ENCODE data around the gene YTHDF1.
"Not testable (repeated sequence)": the region's sequence is repeated elsewhere in the genome, so short reads cannot be mapped to it uniquely, and the experiment has no call there.

The YTHDF1 gene

GRCh38 chr20:63159826-63160640 lies 55.9 kb downstream of the YTHDF1 start:
- DNase-seq (ENCODE audit: low read depth in 4 of 4, low spot score in 1 of 4), result no peak

- not testable (repeated sequence) for DNase-seq (ENCODE audit: low read depth in 4 of 4, low spot score in 1 of 4)
These were observed 56.7 kb downstream of the YTHDF1 start for GRCh38 chr20:63159251-63159650.

GRCh38 chr20:63158845-63159244 lies 57.1 kb downstream of the YTHDF1 start:
- DNase-seq (ENCODE audit: low read depth in 4 of 4, low spot score in 1 of 4), result no peak

GRCh38 chr20:63158352-63158751 lies 57.6 kb downstream of the YTHDF1 start:
- DNase-seq (ENCODE audit: low read depth in 4 of 4, low spot score in 1 of 4), result no peak

GRCh38 chr20:63157431-63157830 lies 58.5 kb downstream of the YTHDF1 start:
- not testable (repeated sequence) for DNase-seq (ENCODE audit: low read depth in 4 of 4, low spot score in 1 of 4)

- no peak for DNase-seq (ENCODE audit: low read depth in 4 of 4, low spot score in 1 of 4)
These were observed 59.7 kb downstream of the YTHDF1 start for GRCh38 chr20:63156221-63156671.

- DNase-seq (ENCODE audit: low read depth in 4 of 4, low spot score in 1 of 4), result no peak
These were observed 60.4 kb downstream of the YTHDF1 start for GRCh38 chr20:63155266-63156165.

- DNase-seq (ENCODE audit: low read depth in 4 of 4, low spot score in 1 of 4), result no peak
These were observed 61.5 kb downstream of the YTHDF1 start for GRCh38 chr20:63154395-63154794.

- no peak for DNase-seq (ENCODE audit: low read depth in 4 of 4, low spot score in 1 of 4)
These were observed 62.4 kb downstream of the YTHDF1 start for GRCh38 chr20:63153254-63154221.

- DNase-seq (ENCODE audit: low read depth in 4 of 4, low spot score in 1 of 4), result no peak
These were observed 63.3 kb downstream of the YTHDF1 start for GRCh38 chr20:63152322-63153253.

GRCh38 chr20:63151554-63152321 lies 64.2 kb downstream of the YTHDF1 start:
- no peak for DNase-seq (ENCODE audit: low read depth in 4 of 4, low spot score in 1 of 4)

GRCh38 chr20:63150911-63151531 lies 64.9 kb downstream of the YTHDF1 start:
- DNase-seq (ENCODE audit: low read depth in 4 of 4, low spot score in 1 of 4), result no peak

GRCh38 chr20:63150391-63150898 lies 65.5 kb downstream of the YTHDF1 start:
- DNase-seq (ENCODE audit: low read depth in 4 of 4, low spot score in 1 of 4), result no peak

GRCh38 chr20:63149531-63150192 lies 66.3 kb downstream of the YTHDF1 start:
- no peak for DNase-seq (ENCODE audit: low read depth in 4 of 4, low spot score in 1 of 4)

GRCh38 chr20:63148696-63149095 lies 67.2 kb downstream of the YTHDF1 start:
- no peak for DNase-seq (ENCODE audit: low read depth in 4 of 4, low spot score in 1 of 4)

- no peak for DNase-seq (ENCODE audit: low read depth in 4 of 4, low spot score in 1 of 4)
These were observed 68.4 kb downstream of the YTHDF1 start for GRCh38 chr20:63147532-63147931.

Data from stimulated activated CD4-positive, alpha-beta T cell treated with anti-CD3 and anti-CD28 coated beads, Interleukin-1b, Interleukin-23, amount 100 ng/mL, for 24 hours (primary cell).